Activated CD8-positive, alpha-beta T cell treated with anti-CD3 and anti-CD28 coated beads for 36 hours (primary cell): Measurements from ENCODE around the gene ABCA10. TPM values are rescaled to one million over a fixed set of nuclear protein-coding genes. Genes with fewer than 3 reads are reported as not detected.
"Not testable (repeated sequence)": the region's sequence is repeated elsewhere in the genome, so short reads cannot be mapped to it uniquely, and the experiment has no call there.

Experiments
- ATAC-seq: fragments of 200-7000 bp; cut with Tn5 transposase; one replicate; pipeline ENCODE4 v1.10.0; 2021; ENCODE audit warnings: mild to moderate bottlenecking, moderate library complexity
- CTCF ChIA-PET: fragments of 350-600 bp; sonication (Branson Sonifier 250); formaldehyde crosslinking; loops from one replicate; lab custom pipeline; 2021; ENCODE audit warnings: antibody characterized with exemption; lab: Charles Lee
- POLR2A ChIA-PET: fragments of 350-600 bp; sonication (Branson Sonifier 250); formaldehyde crosslinking; loops from one replicate; lab custom pipeline; 2021; ENCODE audit warnings: antibody characterized with exemption; lab: Charles Lee
- DNase-seq: peaks from one replicate; pipeline ENCODE4 v3.0.0-alpha.2; 2020
- H3K27ac Mint-ChIP-seq: one replicate; pipeline ENCODE4 v1.8.0; 2021; ENCODE audit warnings: mild to moderate bottlenecking, mixed read lengths
- H3K27me3 Mint-ChIP-seq: one replicate; pipeline ENCODE4 v1.8.0; 2021; ENCODE audit warnings: mixed read lengths
- H3K36me3 Mint-ChIP-seq: one replicate; pipeline ENCODE4 v1.8.0; 2021; ENCODE audit warnings: low read depth, mixed read lengths
- H3K4me1 Mint-ChIP-seq: one replicate; pipeline ENCODE4 v1.8.0; 2021; ENCODE audit warnings: low read depth, mixed read lengths
- H3K4me3 Mint-ChIP-seq: one replicate; pipeline ENCODE4 v1.8.0; 2021; ENCODE audit warnings: mild to moderate bottlenecking, moderate library complexity, mixed read lengths
- H3K9me3 Mint-ChIP-seq: one replicate; pipeline ENCODE4 v1.8.0; 2021; ENCODE audit warnings: mixed read lengths
- CTCF ChIP-seq: fragments of 200-600 bp; IDR thresholded peaks from one replicate; pipeline ENCODE4 v1.8.0; 2022; ENCODE audit warnings: antibody characterized with exemption, mild to moderate bottlenecking
- intact Hi-C: fragments of 100-400 bp; cut with micrococcal nuclease; formaldehyde crosslinking; loops from one replicate; pipeline ENCODE4 v1.10.0; 2022
- total RNA-seq, 2 experiments: library from RNA; stranded (reverse); gene quantifications; one replicate each; pipeline ENCODE4 v1.2.3, GENCODE V29; 2021

Gene ABCA10
- total RNA-seq, 2 experiments from 2014 or later = 0.45 TPM; not detected in 1

- Mint-ChIP-seq H3K27me3 (no peaks in the 10 kb centered on the region), H3K4me1 (no peaks in the 10 kb centered on the region), H3K27ac (no peak overlapping the region), H3K36me3 (no peaks in the 10 kb centered on the region), H3K4me3 (no peak overlapping the region), H3K9me3 (no peaks in the 10 kb centered on the region)
- ATAC-seq = no peak
- no peak for DNase-seq
- ChIA-PET CTCF (no interaction called here), POLR2A (no interaction called here)
- intact Hi-C loops = no loop called here
- TF ChIP-seq CTCF = no peak
These were observed 55.5 kb downstream of the ABCA10 start for GRCh38 chr17:69173118-69173517.

- H3K27me3 Mint-ChIP-seq = no peaks in the 10 kb centered on the region
- ATAC-seq (no peak), DNase-seq (no peak)
- ChIA-PET CTCF (interaction anchor here (0.7 kb wide), 1 partner anchor 401 kb away, joined by 3 read pairs; no protein-coding TSS in a partner anchor), POLR2A (no interaction called here)
- no peak overlapping the region for H3K4me3 Mint-ChIP-seq
- no peaks in the 10 kb centered on the region for H3K36me3 Mint-ChIP-seq
- TF ChIP-seq CTCF = no peak
- intact Hi-C loops = no loop called here
- no peak overlapping the region for H3K27ac Mint-ChIP-seq
- H3K4me1 Mint-ChIP-seq = no peaks in the 10 kb centered on the region
- no peaks in the 10 kb centered on the region for H3K9me3 Mint-ChIP-seq
These were observed 58.2 kb downstream of the ABCA10 start for GRCh38 chr17:69170377-69170776.

- H3K36me3 Mint-ChIP-seq, H3K9me3 Mint-ChIP-seq: not testable (repeated sequence)
These were observed 60.0 kb downstream of the ABCA10 start for GRCh38 chr17:69168642-69169041.

GRCh38 chr17:69166957-69167356 is 61.7 kb downstream of the ABCA10 start:
- Mint-ChIP-seq H3K27me3 (no peaks in the 10 kb centered on the region), H3K4me3 (no peak overlapping the region), H3K36me3 (no peaks in the 10 kb centered on the region), H3K27ac (no peak overlapping the region), H3K4me1 (no peaks in the 10 kb centered on the region), H3K9me3 (no peaks in the 10 kb centered on the region)
- POLR2A ChIA-PET = no interaction called here
- no peak for TF ChIP-seq CTCF
- no peak for ATAC-seq
- CTCF ChIA-PET = no interaction called here
- no peak for DNase-seq
- intact Hi-C loops = no loop called here

More at GRCh38 chr17:69168642-69169041, 60.0 kb downstream of the ABCA10 start:
- ATAC-seq, H3K27me3 Mint-ChIP-seq, H3K4me1 Mint-ChIP-seq, CTCF ChIA-PET, POLR2A ChIA-PET, H3K4me3 Mint-ChIP-seq, DNase-seq, intact Hi-C loops, H3K27ac Mint-ChIP-seq: not testable (repeated sequence)

GRCh38 chr17:69164206-69164605 is 64.4 kb downstream of the ABCA10 start:
- Mint-ChIP-seq H3K27me3 (no peaks in the 10 kb centered on the region), H3K36me3 (no peaks in the 10 kb centered on the region), H3K9me3 (no peaks in the 10 kb centered on the region), H3K4me3 (no peak overlapping the region), H3K27ac (no peak overlapping the region), H3K4me1 (no peaks in the 10 kb centered on the region)
- no peak for TF ChIP-seq CTCF
- intact Hi-C loops = no loop called here
- ChIA-PET CTCF (no interaction called here), POLR2A (no interaction called here)
- DNase-seq (no peak), ATAC-seq (no peak)

GRCh38 chr17:69159418-69159817 is 69.2 kb downstream of the ABCA10 start:
- peaks cover 1% of the 10 kb centered on the region for H3K36me3 Mint-ChIP-seq
- DNase-seq = no peak

More at GRCh38 chr17:69159418-69159817, 69.2 kb downstream of the ABCA10 start:
- intact Hi-C loops = no loop called here
- POLR2A ChIA-PET = no interaction called here
- ATAC-seq = no peak
- TF ChIP-seq CTCF = no peak
- Mint-ChIP-seq H3K27ac (no peak overlapping the region), H3K4me3 (no peak overlapping the region), H3K27me3 (no peaks in the 10 kb centered on the region), H3K4me1 (no peaks in the 10 kb centered on the region), H3K9me3 (no peaks in the 10 kb centered on the region)
- CTCF ChIA-PET = no interaction called here
